ENCODE data around the gene SLC5A9.
"Not testable (repeated sequence)": the region's sequence is repeated elsewhere in the genome, so short reads cannot be mapped to it uniquely, and the experiment has no call there.

SLC5A9 gene

DNA sequence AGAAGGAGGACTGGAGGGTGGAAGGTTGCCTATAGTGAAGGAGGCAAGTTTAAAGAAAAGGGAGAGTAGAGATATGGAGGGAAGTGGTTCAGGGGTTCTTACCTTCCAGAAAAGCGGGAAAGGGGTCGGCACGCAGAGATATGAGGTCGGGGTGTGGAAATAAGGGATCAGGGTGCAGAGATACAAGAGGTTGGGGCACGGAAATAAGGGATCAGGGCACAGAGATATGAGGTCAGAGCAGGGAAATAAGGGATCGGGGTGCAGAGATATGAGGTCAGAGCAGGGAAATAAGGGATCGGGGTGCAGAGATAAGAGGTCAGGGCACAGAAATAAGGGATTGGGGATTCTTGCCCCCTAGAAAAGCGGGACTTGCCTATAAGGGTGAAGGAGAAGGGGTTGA, 9.1 kb upstream of the SLC5A9 start:
- H2AFZ ChIP-seq (ENCODE audit: low read length, unreplicated experiment); H3K36me3 ChIP-seq (ENCODE audit: insufficient read depth, low read length); H3K4me1 ChIP-seq (ENCODE audit: control insufficient read depth, insufficient read depth, low read length, unreplicated experiment); H3K27me3 ChIP-seq (ENCODE audit: insufficient read depth, low read length); H3K79me2 ChIP-seq (ENCODE audit: control insufficient read depth, insufficient read depth, low read length, unreplicated experiment); H3K4me3 ChIP-seq (ENCODE audit: low read depth, low read length); H3K27ac ChIP-seq (ENCODE audit: low read depth, low read length): not testable (repeated sequence)

DNA sequence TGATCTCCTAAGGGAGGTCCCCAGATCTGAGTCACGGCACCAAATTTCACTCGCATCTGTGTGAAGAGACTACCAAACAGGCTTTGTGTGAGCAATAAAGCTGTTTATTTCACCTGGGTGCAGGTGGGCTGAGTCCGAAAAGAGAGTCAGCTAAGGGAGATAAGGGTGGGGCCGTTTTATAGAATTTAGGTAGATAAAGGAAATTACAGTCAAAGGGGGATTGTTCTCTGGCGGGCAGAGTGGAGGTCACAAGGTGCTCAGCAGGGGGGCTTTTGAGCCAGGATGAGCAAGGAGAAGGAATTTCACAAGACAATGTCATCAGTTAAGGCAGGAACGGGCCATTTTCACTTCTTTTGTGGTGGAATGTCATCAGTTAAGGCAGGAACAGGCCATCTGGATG, 8.2 kb upstream of the SLC5A9 start:
- H3K27ac ChIP-seq (ENCODE audit: low read depth, low read length); H3K4me1 ChIP-seq (ENCODE audit: control insufficient read depth, insufficient read depth, low read length, unreplicated experiment); H3K27me3 ChIP-seq (ENCODE audit: insufficient read depth, low read length); H3K36me3 ChIP-seq (ENCODE audit: insufficient read depth, low read length); H3K4me3 ChIP-seq (ENCODE audit: low read depth, low read length); H3K79me2 ChIP-seq (ENCODE audit: control insufficient read depth, insufficient read depth, low read length, unreplicated experiment); H2AFZ ChIP-seq (ENCODE audit: low read length, unreplicated experiment): not testable (repeated sequence)

DNA sequence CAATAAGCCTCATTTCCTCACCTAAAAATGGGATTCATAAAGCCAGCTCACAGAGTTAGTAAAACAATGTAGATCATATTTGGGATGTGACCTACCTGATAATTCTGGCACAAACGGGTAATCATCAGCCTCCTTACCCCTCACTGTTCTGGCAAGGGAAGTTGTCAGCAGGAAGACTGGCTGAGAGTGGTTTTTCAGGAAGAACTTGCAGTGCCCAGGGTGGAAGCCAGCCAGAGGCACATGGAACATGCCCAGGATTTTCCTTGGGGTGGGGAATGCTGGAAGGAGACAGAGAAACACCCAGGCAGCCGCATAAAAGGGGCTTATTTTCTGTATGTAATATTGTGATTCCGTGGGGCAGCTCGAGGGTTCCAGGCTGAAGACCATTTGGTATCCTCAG, 7.7 kb upstream of the SLC5A9 start:
- Histone ChIP-seq H3K27me3 (ENCODE audit: insufficient read depth, low read length) (peaks cover 9% of the 10 kb centered on the region; the same call in 1 of the 2 replicates), H3K36me3 (ENCODE audit: insufficient read depth, low read length) (no peaks in the 10 kb centered on the region), H2AFZ (ENCODE audit: low read length, unreplicated experiment) (no peak overlapping the region), H3K79me2 (ENCODE audit: control insufficient read depth, insufficient read depth, low read length, unreplicated experiment) (no peaks in the 10 kb centered on the region), H3K4me3 (ENCODE audit: low read depth, low read length) (no peak overlapping the region), H3K27ac (ENCODE audit: low read depth, low read length) (no peak overlapping the region), H3K4me1 (ENCODE audit: control insufficient read depth, insufficient read depth, low read length, unreplicated experiment) (no peaks in the 10 kb centered on the region)

DNA sequence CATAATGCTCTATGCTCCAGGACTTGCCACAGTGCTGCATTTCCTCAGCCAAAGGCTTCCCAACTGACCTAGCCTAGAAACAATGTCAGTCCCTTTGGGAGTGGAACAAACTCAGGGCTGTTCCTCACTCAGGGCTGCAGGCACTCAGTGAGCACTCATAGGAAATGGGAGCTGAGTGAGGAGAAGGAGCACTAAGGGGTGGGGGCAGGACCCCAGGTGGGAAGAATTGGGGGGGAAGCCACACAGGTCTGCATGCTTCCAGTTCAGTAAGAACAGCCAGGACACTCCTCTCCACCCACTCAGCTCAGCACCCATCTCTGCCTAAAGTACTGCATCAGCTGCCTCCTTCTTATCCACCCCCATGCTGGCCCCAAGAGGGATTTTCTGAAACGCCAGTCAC, 7.3 kb upstream of the SLC5A9 start:
- Histone ChIP-seq H3K27me3 (ENCODE audit: insufficient read depth, low read length) (peaks cover 9% of the 10 kb centered on the region; the same call in 1 of the 2 replicates), H2AFZ (ENCODE audit: low read length, unreplicated experiment) (no peak overlapping the region), H3K79me2 (ENCODE audit: control insufficient read depth, insufficient read depth, low read length, unreplicated experiment) (no peaks in the 10 kb centered on the region), H3K4me3 (ENCODE audit: low read depth, low read length) (no peak overlapping the region), H3K36me3 (ENCODE audit: insufficient read depth, low read length) (no peaks in the 10 kb centered on the region), H3K27ac (ENCODE audit: low read depth, low read length) (no peak overlapping the region), H3K4me1 (ENCODE audit: control insufficient read depth, insufficient read depth, low read length, unreplicated experiment) (no peaks in the 10 kb centered on the region)

DNA sequence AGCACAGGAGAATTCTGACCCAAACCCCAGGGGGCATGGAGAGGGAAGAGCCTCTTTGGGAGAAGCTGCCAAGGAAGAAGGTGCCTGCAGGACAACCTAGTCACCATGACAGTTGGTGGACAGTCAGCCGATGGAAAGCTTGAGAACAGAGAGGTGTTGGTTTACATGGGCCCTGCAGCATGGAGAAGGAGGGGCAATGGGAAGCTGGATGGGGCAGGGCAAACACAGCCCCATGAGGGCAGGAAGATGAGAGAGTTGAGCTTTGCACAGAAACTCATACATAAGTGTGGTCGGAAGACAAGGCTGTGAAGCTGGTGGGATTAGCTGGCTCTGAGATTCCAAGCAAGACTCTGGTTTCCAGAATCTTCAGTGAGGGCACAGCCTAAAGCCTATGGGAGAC, 6.6 kb upstream of the SLC5A9 start:
- Histone ChIP-seq H3K36me3 (ENCODE audit: insufficient read depth, low read length) (no peaks in the 10 kb centered on the region), H3K27me3 (ENCODE audit: insufficient read depth, low read length) (peaks cover 9% of the 10 kb centered on the region; the same call in 1 of the 2 replicates), H3K79me2 (ENCODE audit: control insufficient read depth, insufficient read depth, low read length, unreplicated experiment) (no peaks in the 10 kb centered on the region), H3K4me1 (ENCODE audit: control insufficient read depth, insufficient read depth, low read length, unreplicated experiment) (no peaks in the 10 kb centered on the region), H3K4me3 (ENCODE audit: low read depth, low read length) (no peak overlapping the region), H3K27ac (ENCODE audit: low read depth, low read length) (no peak overlapping the region), H2AFZ (ENCODE audit: low read length, unreplicated experiment) (no peak overlapping the region)

DNA sequence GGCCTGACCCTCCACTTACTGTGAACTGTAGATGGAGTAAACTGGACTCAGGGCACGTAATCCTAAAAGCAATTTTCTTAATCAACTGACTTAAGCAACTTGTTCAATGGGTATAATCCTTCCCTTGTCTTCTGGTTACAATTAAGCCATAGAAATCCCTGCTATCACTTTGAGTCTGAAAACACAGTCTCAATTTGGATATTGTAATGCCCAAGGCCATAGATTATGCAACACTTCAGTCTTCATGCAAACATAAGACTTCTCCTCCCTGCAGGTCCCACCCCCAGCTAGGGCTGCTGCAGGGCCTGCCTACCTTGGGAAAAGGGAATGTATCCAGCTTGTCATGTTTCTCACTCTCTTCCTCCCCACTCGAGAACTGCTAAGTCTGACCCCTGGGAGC, 6.2 kb upstream of the SLC5A9 start:
- Histone ChIP-seq H3K27me3 (ENCODE audit: insufficient read depth, low read length) (peaks cover 9% of the 10 kb centered on the region; the same call in 1 of the 2 replicates), H3K36me3 (ENCODE audit: insufficient read depth, low read length) (no peaks in the 10 kb centered on the region), H3K4me3 (ENCODE audit: low read depth, low read length) (no peak overlapping the region), H3K79me2 (ENCODE audit: control insufficient read depth, insufficient read depth, low read length, unreplicated experiment) (no peaks in the 10 kb centered on the region), H3K4me1 (ENCODE audit: control insufficient read depth, insufficient read depth, low read length, unreplicated experiment) (no peaks in the 10 kb centered on the region), H3K27ac (ENCODE audit: low read depth, low read length) (no peak overlapping the region), H2AFZ (ENCODE audit: low read length, unreplicated experiment) (no peak overlapping the region)

DNA sequence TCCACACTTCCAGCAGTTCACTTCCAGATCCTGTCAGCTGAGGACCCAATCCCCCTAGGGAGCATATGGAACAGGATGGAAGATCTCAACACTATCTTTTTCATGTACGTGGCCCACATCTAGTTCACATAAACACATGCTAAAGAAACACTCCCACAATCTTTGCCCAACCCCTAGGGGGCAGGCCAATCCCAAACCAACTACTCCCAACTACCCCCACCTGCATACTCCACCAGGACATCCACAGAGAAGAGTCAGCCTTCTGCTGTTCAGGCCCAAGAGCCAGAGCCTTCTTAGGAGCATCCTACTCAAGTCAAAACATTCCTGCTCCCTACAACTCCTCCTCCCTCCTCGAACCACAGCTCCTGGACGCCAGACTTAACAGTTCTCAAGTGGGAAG, 5.6 kb upstream of the SLC5A9 start:
- Histone ChIP-seq H2AFZ (ENCODE audit: low read length, unreplicated experiment) (no peak overlapping the region), H3K79me2 (ENCODE audit: control insufficient read depth, insufficient read depth, low read length, unreplicated experiment) (no peaks in the 10 kb centered on the region), H3K4me1 (ENCODE audit: control insufficient read depth, insufficient read depth, low read length, unreplicated experiment) (no peaks in the 10 kb centered on the region), H3K27ac (ENCODE audit: low read depth, low read length) (no peak overlapping the region), H3K36me3 (ENCODE audit: insufficient read depth, low read length) (no peaks in the 10 kb centered on the region), H3K27me3 (ENCODE audit: insufficient read depth, low read length) (peaks cover 9% of the 10 kb centered on the region; the same call in 1 of the 2 replicates), H3K4me3 (ENCODE audit: low read depth, low read length) (no peak overlapping the region)

DNA sequence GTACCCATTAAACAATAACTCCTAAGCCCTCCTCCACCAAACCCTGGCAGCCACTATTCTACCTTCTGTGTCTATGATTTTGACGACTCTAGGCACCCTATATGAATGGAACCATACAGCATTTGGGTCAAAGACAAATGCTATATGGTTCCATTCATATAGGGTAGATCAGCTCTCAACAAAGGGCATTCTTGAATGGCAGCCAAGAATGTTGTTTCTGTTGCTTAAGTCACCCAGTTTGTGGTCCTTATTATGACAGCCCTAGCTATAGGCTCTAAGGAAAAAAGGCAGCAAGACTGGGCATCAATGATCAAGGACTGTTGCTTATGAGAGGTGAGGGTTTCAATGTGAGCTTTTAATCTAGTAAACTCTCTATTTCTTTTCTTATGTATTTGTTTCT, 4.7 kb upstream of the SLC5A9 start:
- H3K27ac ChIP-seq (ENCODE audit: low read depth, low read length) = no peak overlapping the region
- H3K36me3 ChIP-seq (ENCODE audit: insufficient read depth, low read length) = no peaks in the 10 kb centered on the region
- no peak overlapping the region for H2AFZ ChIP-seq (ENCODE audit: low read length, unreplicated experiment)
- no peaks in the 10 kb centered on the region for H3K79me2 ChIP-seq (ENCODE audit: control insufficient read depth, insufficient read depth, low read length, unreplicated experiment)
- H3K4me1 ChIP-seq (ENCODE audit: control insufficient read depth, insufficient read depth, low read length, unreplicated experiment) = no peaks in the 10 kb centered on the region
- H3K4me3 ChIP-seq (ENCODE audit: low read depth, low read length) = no peak overlapping the region
- H3K27me3 ChIP-seq (ENCODE audit: insufficient read depth, low read length) = peaks cover 9% of the 10 kb centered on the region; the same call in 1 of the 2 replicates

DNA sequence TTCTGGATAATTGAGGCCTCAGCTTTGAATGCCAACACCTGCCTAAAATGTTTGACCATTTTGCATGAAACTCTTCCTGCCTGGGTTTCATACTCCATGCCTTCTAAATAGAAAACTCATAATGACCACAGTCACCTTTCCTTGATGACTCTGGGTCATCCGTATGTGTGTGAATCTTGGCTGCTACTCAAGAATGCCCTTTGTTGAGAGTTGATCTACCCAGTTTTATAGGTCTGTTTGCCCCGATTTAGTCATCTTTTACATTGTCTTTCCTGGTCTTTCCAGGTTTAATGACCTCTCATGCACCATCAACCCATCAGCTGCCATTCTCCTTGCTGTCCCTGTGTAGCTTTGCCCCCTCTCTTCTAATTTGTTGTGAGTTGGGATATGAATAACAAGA, 2.7 kb upstream of the SLC5A9 start:
- Histone ChIP-seq H3K4me1 (ENCODE audit: control insufficient read depth, insufficient read depth, low read length, unreplicated experiment) (no peaks in the 10 kb centered on the region), H2AFZ (ENCODE audit: low read length, unreplicated experiment) (no peak overlapping the region), H3K79me2 (ENCODE audit: control insufficient read depth, insufficient read depth, low read length, unreplicated experiment) (no peaks in the 10 kb centered on the region), H3K27me3 (ENCODE audit: insufficient read depth, low read length) (peaks cover 9% of the 10 kb centered on the region; the same call in 1 of the 2 replicates), H3K36me3 (ENCODE audit: insufficient read depth, low read length) (no peaks in the 10 kb centered on the region), H3K4me3 (ENCODE audit: low read depth, low read length) (no peak overlapping the region), H3K27ac (ENCODE audit: low read depth, low read length) (no peak overlapping the region)

DNA sequence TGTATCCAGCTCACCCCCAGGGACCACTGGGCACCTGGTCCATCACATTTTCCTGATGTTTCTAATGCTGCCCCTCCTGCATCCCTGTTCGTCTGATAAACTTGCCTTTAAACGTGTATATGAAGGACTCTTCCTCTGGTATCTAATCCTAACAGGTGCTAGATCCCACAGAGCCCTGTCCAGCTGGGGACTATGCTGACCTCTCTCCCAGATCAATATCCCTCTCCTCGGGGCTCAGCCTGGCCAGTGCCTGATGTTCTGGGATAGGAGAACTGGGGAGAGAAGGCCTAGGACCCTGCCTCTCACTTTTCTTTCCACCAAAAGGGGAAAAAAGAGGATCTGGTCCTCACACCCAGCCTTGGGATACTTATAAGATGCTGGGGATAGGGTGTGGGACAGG, 1.4 kb upstream of the SLC5A9 start:
- no peaks in the 10 kb centered on the region for H3K4me1 ChIP-seq (ENCODE audit: control insufficient read depth, insufficient read depth, low read length, unreplicated experiment)
- H3K4me3 ChIP-seq (ENCODE audit: low read depth, low read length) = no peak overlapping the region
- no peak overlapping the region for H2AFZ ChIP-seq (ENCODE audit: low read length, unreplicated experiment)
- no peaks in the 10 kb centered on the region for H3K36me3 ChIP-seq (ENCODE audit: insufficient read depth, low read length)
- no peaks in the 10 kb centered on the region for H3K79me2 ChIP-seq (ENCODE audit: control insufficient read depth, insufficient read depth, low read length, unreplicated experiment)
- H3K27me3 ChIP-seq (ENCODE audit: insufficient read depth, low read length) = peaks cover 9% of the 10 kb centered on the region; the same call in 1 of the 2 replicates
- no peak overlapping the region for H3K27ac ChIP-seq (ENCODE audit: low read depth, low read length)

DNA sequence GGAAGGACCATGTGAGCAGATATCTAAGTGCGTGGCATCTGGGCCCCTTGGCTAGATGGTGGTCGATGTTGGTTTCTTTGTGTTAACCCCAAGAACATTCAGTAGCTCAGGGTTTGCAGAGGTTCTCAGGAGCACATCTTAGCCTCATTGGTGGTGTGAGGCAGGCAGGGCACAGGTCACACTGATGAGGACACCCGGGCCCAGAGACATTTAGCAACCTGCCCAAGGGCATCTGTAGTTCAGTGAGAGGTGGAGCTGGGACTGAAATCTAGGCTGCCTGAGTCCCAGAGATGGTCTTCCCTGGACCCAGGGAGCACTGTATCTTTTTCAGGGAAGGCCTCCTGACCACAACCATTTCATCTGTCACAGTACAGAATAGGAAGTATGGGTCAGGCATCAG, 859 bp upstream of the SLC5A9 start:
- Histone ChIP-seq H3K27ac (ENCODE audit: low read depth, low read length) (no peak overlapping the region), H3K4me3 (ENCODE audit: low read depth, low read length) (no peak overlapping the region), H3K27me3 (ENCODE audit: insufficient read depth, low read length) (peaks cover 9% of the 10 kb centered on the region; the same call in 1 of the 2 replicates), H2AFZ (ENCODE audit: low read length, unreplicated experiment) (no peak overlapping the region), H3K79me2 (ENCODE audit: control insufficient read depth, insufficient read depth, low read length, unreplicated experiment) (no peaks in the 10 kb centered on the region), H3K36me3 (ENCODE audit: insufficient read depth, low read length) (no peaks in the 10 kb centered on the region), H3K4me1 (ENCODE audit: control insufficient read depth, insufficient read depth, low read length, unreplicated experiment) (no peaks in the 10 kb centered on the region)
